Tibial nerve (tissue), 3 donors: ENCODE measurements around the gene MEGF6.

ENCODE experiments used
- POLR2A ChIP-seq, 2 donors: fragments of 450-650 bp; IDR thresholded peaks; one replicate each; pipeline ENCODE4 v1.6.1; 2017; ENCODE audit warnings: antibody characterized with exemption in 2 of 2, mild to moderate bottlenecking in 2 of 2, moderate library complexity in 2 of 2
- TF ChIP-seq, protein P1 (sequence below), 5 experiments: fragments of 200-600 bp in 3 of 5; fragments of 450-650 bp in 2 of 5; sonication (generic) in 3 of 5; IDR thresholded peaks; one replicate each; pipeline ENCODE4 v1.5.1; 2016 to 2019; ENCODE audit warnings: antibody characterized with exemption in 5 of 5, mild to moderate bottlenecking in 3 of 5, moderate library complexity in 2 of 5

DNA sequence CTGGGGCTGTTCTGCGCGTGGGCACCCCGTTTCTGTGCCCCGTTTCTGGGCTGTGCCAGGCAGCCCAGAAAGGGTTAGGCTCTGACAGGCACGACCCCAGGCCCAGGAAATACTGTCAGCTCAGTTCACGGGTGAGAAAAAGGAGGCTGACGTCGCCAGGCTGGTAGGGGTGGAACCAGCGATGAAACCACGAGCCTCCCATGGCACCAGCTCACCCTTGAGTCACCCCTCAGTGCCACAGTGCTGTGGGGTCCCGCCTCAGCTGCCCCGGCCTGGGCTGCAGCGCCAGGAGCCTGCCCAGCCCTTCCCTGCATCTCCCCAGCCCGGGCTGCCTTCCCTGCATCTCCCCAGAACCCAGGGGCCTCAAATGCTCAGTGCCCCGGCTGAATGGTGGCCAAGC, 11.5 kb downstream of the MEGF6 start:
- no peak for TF ChIP-seq POLR2A (IDR thresholded peaks at IDR 0.05)
- TF ChIP-seq, protein P1, sequence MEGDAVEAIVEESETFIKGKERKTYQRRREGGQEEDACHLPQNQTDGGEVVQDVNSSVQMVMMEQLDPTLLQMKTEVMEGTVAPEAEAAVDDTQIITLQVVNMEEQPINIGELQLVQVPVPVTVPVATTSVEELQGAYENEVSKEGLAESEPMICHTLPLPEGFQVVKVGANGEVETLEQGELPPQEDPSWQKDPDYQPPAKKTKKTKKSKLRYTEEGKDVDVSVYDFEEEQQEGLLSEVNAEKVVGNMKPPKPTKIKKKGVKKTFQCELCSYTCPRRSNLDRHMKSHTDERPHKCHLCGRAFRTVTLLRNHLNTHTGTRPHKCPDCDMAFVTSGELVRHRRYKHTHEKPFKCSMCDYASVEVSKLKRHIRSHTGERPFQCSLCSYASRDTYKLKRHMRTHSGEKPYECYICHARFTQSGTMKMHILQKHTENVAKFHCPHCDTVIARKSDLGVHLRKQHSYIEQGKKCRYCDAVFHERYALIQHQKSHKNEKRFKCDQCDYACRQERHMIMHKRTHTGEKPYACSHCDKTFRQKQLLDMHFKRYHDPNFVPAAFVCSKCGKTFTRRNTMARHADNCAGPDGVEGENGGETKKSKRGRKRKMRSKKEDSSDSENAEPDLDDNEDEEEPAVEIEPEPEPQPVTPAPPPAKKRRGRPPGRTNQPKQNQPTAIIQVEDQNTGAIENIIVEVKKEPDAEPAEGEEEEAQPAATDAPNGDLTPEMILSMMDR (IDR thresholded peaks at IDR 0.05), result no peak
